NCI-H82 (cell line): ENCODE results near the gene ZSCAN20.

ENCODE experiments used
- DNase-seq: peaks from one replicate; lab custom pipeline; 2025; lab: John Stamatoyannopoulos, UW

ZSCAN20 gene

GRCh38 chr1:33472269-33472980, at the start of gene ZSCAN20:
TSS of gene ZSCAN20 (plus strand) at chr1:33472645. CDS start at chr1:33479289, 6,644 bp downstream.
- peak; percentile 100 for DNase-seq

GRCh38 chr1:33424205-33424604, 48.2 kb upstream of the ZSCAN20 start:
- DNase-seq: no peak

- DNase-seq: no peak
These were observed 47.8 kb upstream of the ZSCAN20 start for GRCh38 chr1:33424610-33425009.

GRCh38 chr1:33425900-33426299, 46.5 kb upstream of the ZSCAN20 start:
- no peak for DNase-seq

GRCh38 chr1:33426916-33427315, 45.5 kb upstream of the ZSCAN20 start:
- peak; percentile 98 for DNase-seq

- DNase-seq: peak; percentile 96
These were observed 43.8 kb upstream of the ZSCAN20 start for GRCh38 chr1:33428661-33429060.

- peak; percentile 11 for DNase-seq
These were observed 43.1 kb upstream of the ZSCAN20 start for GRCh38 chr1:33429332-33429731.

- peak; percentile 53 for DNase-seq
These were observed 42.4 kb upstream of the ZSCAN20 start for GRCh38 chr1:33429856-33430691.

- DNase-seq: peak; percentile 99
These were observed 41.5 kb upstream of the ZSCAN20 start, which contains the start of gene PHC2 for GRCh38 chr1:33430692-33431593. TSS of gene PHC2 (minus strand) at chr1:33431095. CDS start at chr1:33375539, 55,556 bp downstream.

GRCh38 chr1:33433509-33434362, 38.7 kb upstream of the ZSCAN20 start:
- DNase-seq: peak; percentile 77

- DNase-seq: peak; percentile 22
These were observed 38.1 kb upstream of the ZSCAN20 start for GRCh38 chr1:33434363-33434750.

- peak; percentile 64 for DNase-seq
These were observed 37.2 kb upstream of the ZSCAN20 start for GRCh38 chr1:33435096-33435820.

- peak; percentile 98 for DNase-seq
These were observed 35.7 kb upstream of the ZSCAN20 start for GRCh38 chr1:33436557-33437285.

GRCh38 chr1:33438364-33439160, 33.9 kb upstream of the ZSCAN20 start:
- peak; percentile 91 for DNase-seq

GRCh38 chr1:33439662-33440061, 32.8 kb upstream of the ZSCAN20 start:
- DNase-seq: no peak

GRCh38 chr1:33441088-33441745, 31.2 kb upstream of the ZSCAN20 start:
- no peak for DNase-seq

GRCh38 chr1:33442141-33442540, 30.3 kb upstream of the ZSCAN20 start:
- no peak for DNase-seq

GRCh38 chr1:33443080-33443704, 29.3 kb upstream of the ZSCAN20 start:
- DNase-seq: no peak
